B cell (primary cell): Measurements from ENCODE around the gene TWNK.

Source experiments
- EZH2 ChIP-seq: IDR thresholded peaks from 2 replicates; pipeline ENCODE4 v1.6.1; 2012; ENCODE audit warnings: borderline replicate concordance, low read depth, mild to moderate bottlenecking, moderate library complexity, low read length; ENCODE audit not compliant: insufficient read depth, poor library complexity, severe bottlenecking
- TF ChIP-seq, protein P1 (sequence below): fragments of 200-600 bp; IDR thresholded peaks from one replicate; pipeline ENCODE4 v1.8.0; 2022; ENCODE audit warnings: antibody characterized with exemption, mild to moderate bottlenecking

DNA sequence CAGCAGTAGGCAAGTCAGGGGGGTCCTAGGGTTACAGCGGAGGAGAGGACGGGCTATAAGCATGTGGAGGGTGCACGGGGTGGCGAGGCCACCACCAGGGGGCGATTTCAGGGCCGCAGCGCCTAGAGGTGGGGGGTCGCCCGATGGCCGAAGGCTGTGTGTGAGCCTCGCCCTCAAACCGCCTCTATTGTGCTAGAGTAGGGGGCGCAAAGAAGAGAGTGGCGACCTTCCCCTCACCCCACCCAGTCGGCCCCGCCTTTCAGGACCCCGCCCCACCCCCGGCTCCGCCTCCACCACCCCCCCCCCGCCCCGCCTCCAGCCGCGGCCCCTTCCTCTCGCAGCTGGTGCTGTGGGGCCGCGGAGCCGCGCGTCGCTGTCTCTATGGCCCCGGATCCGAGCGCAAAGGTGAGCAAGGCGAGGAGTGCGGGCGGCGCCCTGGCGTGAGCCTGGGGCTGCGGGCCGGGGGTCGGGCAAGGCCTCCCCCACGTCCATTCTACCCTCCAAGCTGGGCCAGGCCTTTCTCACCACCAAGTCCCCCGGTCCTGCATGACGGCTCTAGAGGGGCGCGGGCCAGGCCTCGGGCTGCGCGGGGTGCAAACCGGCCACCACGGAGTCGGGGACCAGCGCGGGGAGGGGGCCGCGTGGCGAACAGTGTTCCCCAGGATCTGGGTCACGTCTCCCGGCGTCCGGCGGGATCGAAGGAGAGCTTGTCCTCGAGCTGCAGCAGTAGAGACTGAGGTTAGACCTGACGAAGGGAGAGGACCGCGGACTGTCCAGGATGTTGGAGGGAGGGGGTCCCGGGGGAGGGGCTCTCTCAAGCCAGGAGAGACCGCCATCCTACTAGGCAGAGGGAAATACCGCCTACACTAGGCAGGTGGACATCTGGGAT lies 17.9 kb upstream of the TWNK start, which contains the start of gene SEMA4G:
- TF ChIP-seq, protein P1, sequence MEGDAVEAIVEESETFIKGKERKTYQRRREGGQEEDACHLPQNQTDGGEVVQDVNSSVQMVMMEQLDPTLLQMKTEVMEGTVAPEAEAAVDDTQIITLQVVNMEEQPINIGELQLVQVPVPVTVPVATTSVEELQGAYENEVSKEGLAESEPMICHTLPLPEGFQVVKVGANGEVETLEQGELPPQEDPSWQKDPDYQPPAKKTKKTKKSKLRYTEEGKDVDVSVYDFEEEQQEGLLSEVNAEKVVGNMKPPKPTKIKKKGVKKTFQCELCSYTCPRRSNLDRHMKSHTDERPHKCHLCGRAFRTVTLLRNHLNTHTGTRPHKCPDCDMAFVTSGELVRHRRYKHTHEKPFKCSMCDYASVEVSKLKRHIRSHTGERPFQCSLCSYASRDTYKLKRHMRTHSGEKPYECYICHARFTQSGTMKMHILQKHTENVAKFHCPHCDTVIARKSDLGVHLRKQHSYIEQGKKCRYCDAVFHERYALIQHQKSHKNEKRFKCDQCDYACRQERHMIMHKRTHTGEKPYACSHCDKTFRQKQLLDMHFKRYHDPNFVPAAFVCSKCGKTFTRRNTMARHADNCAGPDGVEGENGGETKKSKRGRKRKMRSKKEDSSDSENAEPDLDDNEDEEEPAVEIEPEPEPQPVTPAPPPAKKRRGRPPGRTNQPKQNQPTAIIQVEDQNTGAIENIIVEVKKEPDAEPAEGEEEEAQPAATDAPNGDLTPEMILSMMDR = peak; percentile 78
- no peak for TF ChIP-seq EZH2
